Measurements from ENCODE around the gene CAND1. TPM values are rescaled to one million over a fixed set of nuclear protein-coding genes. Genes with fewer than 3 reads are reported as not detected.
A peak's percentile ranks its signal among the peaks of the same experiment; 100 is the strongest.

Gene CAND1
- total RNA-seq (100 to 1,000 TPM in 5 of 7 donors, 10 to 100 TPM in 2; 72.8 to 148 (median 123) TPM), polyA plus RNA-seq (10 to 100 TPM; 25.7 to 52.6 TPM)
- long read RNA-seq, donor 1, transcript CAND1-203 (3 exons, 772 nt), result major isoform, 28 of 64 reads
- long read RNA-seq, donor 1, transcript CAND1-206 (2 exons, 663 nt), result minor isoform, 9 of 64 reads
- long read RNA-seq, donor 1, partial matches to known transcripts, result 18 of 64 reads
- long read RNA-seq, donor 1, other reads (novel, unspliced or antisense), result 9 of 64 reads
- long read RNA-seq, donor 2, full-length matches to known transcripts, result 19 of 88 reads
- long read RNA-seq, donor 2, partial matches to known transcripts, result 69 of 88 reads
- long read RNA-seq, donor 2, other reads (novel, unspliced or antisense), result 0 of 88 reads
- long read RNA-seq, donor 3, full-length matches to known transcripts, result 57 of 71 reads
- long read RNA-seq, donor 3, partial matches to known transcripts, result 9 of 71 reads
- long read RNA-seq, donor 3, other reads (novel, unspliced or antisense), result 5 of 71 reads

DNA sequence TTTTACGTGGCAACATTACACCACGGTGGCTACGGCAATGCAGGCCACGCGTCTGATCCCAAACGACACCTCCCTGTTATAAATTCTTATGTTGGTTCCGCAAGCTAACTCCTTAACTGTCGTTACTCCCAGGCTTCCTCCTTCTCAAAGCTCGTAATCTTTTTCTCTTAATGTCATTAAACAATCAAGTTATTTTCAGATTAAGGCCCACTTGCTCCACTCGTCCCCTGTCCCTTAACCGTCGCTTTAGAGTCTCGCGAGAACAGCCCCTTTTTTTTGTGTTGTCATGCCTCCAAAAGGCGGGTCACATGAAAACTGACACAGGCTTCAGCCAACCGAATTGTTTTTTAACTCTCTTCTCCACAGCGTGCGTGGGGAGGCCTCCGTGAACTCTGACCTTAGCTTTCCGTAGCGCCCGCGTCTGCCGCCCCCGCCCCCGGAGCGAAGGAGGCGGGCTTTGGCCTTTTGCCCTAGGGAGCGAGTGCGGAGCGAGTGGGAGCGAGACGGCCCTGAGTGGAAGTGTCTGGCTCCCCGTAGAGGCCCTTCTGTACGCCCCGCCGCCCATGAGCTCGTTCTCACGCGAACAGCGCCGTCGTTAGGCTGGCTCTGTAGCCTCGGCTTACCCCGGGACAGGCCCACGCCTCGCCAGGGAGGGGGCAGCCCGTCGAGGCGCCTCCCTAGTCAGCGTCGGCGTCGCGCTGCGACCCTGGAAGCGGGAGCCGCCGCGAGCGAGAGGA is at the start of gene CAND1:
Gene CAND1, plus strand, starts transcription at position 463 of the 737 bp plus-strand sequence. CDS start 360 bp downstream, outside the sequence.
- peaks cover 7% of the 10 kb centered on the region for H3K4me1 ChIP-seq (ENCODE audit: insufficient read depth)
- 0 to 1% (median 0%) methylated on average over 61 of the region's 61 CpGs for WGBS, 3 donors
- no peaks in the 10 kb centered on the region for H3K9me3 ChIP-seq
- intact Hi-C loops (cut with DNase I), result loop anchor here in 1 of 4 donors (10.0 kb wide), 1 partner anchor 376 kb away; the partner anchor contains the start of gene DYRK2
- peak within 1 kb of the TSS; percentile 83 for H3K4me3 ChIP-seq
- peak within 1 kb of the TSS; percentile 98 to 99 for H3K27ac ChIP-seq
- TF ChIP-seq EP300 (IDR thresholded peaks at IDR 0.05) (peak; percentile 63), POLR2A (IDR thresholded peaks at IDR 0.05) (peak; percentile 81)
- TF ChIP-seq, protein P1, sequence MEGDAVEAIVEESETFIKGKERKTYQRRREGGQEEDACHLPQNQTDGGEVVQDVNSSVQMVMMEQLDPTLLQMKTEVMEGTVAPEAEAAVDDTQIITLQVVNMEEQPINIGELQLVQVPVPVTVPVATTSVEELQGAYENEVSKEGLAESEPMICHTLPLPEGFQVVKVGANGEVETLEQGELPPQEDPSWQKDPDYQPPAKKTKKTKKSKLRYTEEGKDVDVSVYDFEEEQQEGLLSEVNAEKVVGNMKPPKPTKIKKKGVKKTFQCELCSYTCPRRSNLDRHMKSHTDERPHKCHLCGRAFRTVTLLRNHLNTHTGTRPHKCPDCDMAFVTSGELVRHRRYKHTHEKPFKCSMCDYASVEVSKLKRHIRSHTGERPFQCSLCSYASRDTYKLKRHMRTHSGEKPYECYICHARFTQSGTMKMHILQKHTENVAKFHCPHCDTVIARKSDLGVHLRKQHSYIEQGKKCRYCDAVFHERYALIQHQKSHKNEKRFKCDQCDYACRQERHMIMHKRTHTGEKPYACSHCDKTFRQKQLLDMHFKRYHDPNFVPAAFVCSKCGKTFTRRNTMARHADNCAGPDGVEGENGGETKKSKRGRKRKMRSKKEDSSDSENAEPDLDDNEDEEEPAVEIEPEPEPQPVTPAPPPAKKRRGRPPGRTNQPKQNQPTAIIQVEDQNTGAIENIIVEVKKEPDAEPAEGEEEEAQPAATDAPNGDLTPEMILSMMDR (IDR thresholded peaks at IDR 0.05), result peak in 2 of 3 donors; percentile 10 to 24
- peak; percentile 98 to 99 (median 99) for DNase-seq
- no peaks in the 10 kb centered on the region for H3K36me3 ChIP-seq
- H3K27me3 ChIP-seq, result no peaks in the 10 kb centered on the region

DNA sequence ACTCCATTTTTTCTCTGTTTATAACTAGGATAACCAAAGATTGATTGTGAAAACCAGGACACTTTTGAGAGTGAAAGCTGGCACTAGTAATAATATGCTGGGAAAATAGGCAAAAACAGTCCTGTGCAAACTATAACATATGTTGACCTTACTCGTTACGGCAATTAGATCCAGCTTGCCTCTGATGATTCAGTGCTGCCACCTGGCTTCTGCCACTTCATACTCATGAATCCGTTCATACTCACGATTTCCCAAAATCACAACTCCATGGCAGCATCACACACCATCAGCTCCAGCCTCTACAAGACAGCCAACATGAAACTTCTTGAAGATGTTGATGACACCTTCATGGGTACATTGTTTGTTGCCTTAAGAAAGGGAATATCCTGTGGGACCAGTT is 49.1 kb upstream of the CAND1 start:
- Histone ChIP-seq H3K36me3 (no peaks in the 10 kb centered on the region), H3K4me1 (ENCODE audit: insufficient read depth) (no peaks in the 10 kb centered on the region), H3K4me3 (no peak overlapping the region), H3K27ac (no peak overlapping the region), H3K27me3 (no peaks in the 10 kb centered on the region), H3K9me3 (no peaks in the 10 kb centered on the region)
- DNase-seq, result no peak
- no peak for TF ChIP-seq POLR2A (IDR thresholded peaks at IDR 0.05)
- no peak for TF ChIP-seq EP300 (IDR thresholded peaks at IDR 0.05)
- TF ChIP-seq, protein P1 (IDR thresholded peaks at IDR 0.05), result no peak
- 60 to 64% (median 63%) methylated on average over 4 of the region's 4 CpGs for WGBS, 3 donors
- intact Hi-C loops (cut with DNase I), result no loop called here

DNA sequence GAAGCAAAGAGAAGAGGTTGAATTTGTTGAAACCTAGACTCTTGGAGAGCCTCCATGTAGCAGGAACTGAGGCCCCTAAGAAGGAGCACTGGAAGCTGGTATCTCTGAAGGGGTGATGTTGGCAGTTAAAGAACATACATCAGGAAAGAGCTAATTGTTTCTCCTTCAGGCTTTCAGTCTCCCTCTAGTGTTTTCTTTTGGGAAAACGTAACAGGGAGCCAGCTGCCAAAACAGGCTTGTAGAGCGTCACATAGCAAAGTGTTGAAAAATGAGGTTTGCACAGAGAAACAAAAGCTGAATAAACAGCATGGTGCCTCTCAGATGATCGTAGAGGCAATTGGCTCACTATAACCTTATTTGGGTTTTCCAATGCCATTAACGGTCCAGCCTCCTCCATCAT is 46.9 kb upstream of the CAND1 start:
- WGBS, 3 donors, result 36 to 42% (median 37%) methylated on average over 4 of the region's 4 CpGs
- Histone ChIP-seq H3K9me3 (no peaks in the 10 kb centered on the region), H3K4me1 (ENCODE audit: insufficient read depth) (no peaks in the 10 kb centered on the region), H3K36me3 (no peaks in the 10 kb centered on the region), H3K4me3 (no peak overlapping the region), H3K27me3 (no peaks in the 10 kb centered on the region), H3K27ac (no peak overlapping the region)
- DNase-seq, result no peak
- intact Hi-C loops (cut with DNase I), result no loop called here
- TF ChIP-seq, protein P1 (IDR thresholded peaks at IDR 0.05), result no peak
- no peak for TF ChIP-seq EP300 (IDR thresholded peaks at IDR 0.05)
- no peak for TF ChIP-seq POLR2A (IDR thresholded peaks at IDR 0.05)

DNA sequence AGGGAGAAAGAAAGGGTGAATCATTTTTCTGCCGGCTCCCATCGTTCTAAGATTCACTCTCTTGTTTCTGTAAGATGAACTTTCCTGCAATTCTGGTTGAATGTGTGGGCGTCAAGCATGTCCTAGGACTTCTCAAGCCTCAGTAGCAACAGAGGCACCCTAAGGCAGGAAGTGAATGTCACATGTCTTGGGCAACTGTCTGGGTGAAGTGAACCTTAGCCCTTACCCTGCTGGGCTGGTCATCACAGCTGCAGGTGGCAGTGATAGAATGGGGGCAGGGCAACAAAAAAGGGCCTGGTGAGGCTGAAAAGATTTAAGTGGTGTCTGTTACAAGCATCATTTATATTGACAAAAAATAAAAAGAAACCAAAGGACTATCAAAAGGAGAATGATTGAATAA is 45.9 kb upstream of the CAND1 start:
- H3K4me3 ChIP-seq, result no peak overlapping the region
- no peaks in the 10 kb centered on the region for H3K4me1 ChIP-seq (ENCODE audit: insufficient read depth)
- H3K27ac ChIP-seq, result no peak overlapping the region
- no peak for TF ChIP-seq POLR2A (IDR thresholded peaks at IDR 0.05)
- TF ChIP-seq EP300 (IDR thresholded peaks at IDR 0.05), result no peak
- TF ChIP-seq, protein P1 (IDR thresholded peaks at IDR 0.05), result no peak
- no peak for DNase-seq
- no peaks in the 10 kb centered on the region for H3K36me3 ChIP-seq
- intact Hi-C loops (cut with DNase I), result no loop called here
- H3K27me3 ChIP-seq, result no peaks in the 10 kb centered on the region
- no peaks in the 10 kb centered on the region for H3K9me3 ChIP-seq
- 81 to 85% (median 84%) methylated on average over 3 of the region's 3 CpGs for WGBS, 3 donors
